A673 (cell line): ENCODE data around the gene SPECC1. TPM values are rescaled to one million over a fixed set of nuclear protein-coding genes. Genes with fewer than 3 reads are reported as not detected.

Experiments used
- BruUV-seq: library from RNA; stranded (reverse); fragments of 400-500 nt; replicated peaks from 2 replicates; lab custom pipeline; 2021; lab: Mats Ljungman, UMichigan
- CTCF ChIA-PET: fragments of 300-600 bp; sonication (Branson Sonifier 250); formaldehyde crosslinking; loops from one replicate; lab custom pipeline; 2022; ENCODE audit warnings: antibody characterized with exemption; lab: Charles Lee
- POLR2A ChIA-PET: fragments of 300-600 bp; sonication (Branson Sonifier 250); formaldehyde crosslinking; loops from one replicate; lab custom pipeline; 2022; ENCODE audit warnings: antibody characterized with exemption; ENCODE audit not compliant: low non-redundant PET; lab: Charles Lee
- DNase-seq: peaks from one replicate; pipeline ENCODE4 v3.0.0-alpha.2; 2015; ENCODE audit warnings: low spot score
- H3K27ac ChIP-seq: fragments of 200-600 bp; sonication (generic); 2 replicates; pipeline ENCODE4 v1.5.1; 2016; ENCODE audit warnings: mixed run types, low read depth, mild to moderate bottlenecking, mixed read lengths, antibody characterized with exemption, low read length; ENCODE audit not compliant: poor library complexity, severe bottlenecking
- H3K27me3 ChIP-seq: fragments of 200-600 bp; sonication (generic); replicated peaks from 2 replicates; pipeline ENCODE4 v1.6.1; 2017; ENCODE audit warnings: mixed run types, low read depth, mild to moderate bottlenecking, mixed read lengths, antibody characterized with exemption, low read length; ENCODE audit not compliant: insufficient read depth, poor library complexity
- H3K36me3 ChIP-seq: fragments of 200-600 bp; sonication (generic); 2 replicates; pipeline ENCODE4 v1.6.1; 2016; ENCODE audit warnings: mixed run types, mild to moderate bottlenecking, mixed read lengths, antibody characterized with exemption, low read length; ENCODE audit not compliant: insufficient read depth, poor library complexity, severe bottlenecking
- H3K4me1 ChIP-seq: fragments of 200-600 bp; sonication (generic); 2 replicates; pipeline ENCODE4 v1.6.1; 2017; ENCODE audit warnings: mixed run types, mild to moderate bottlenecking, mixed read lengths, antibody characterized with exemption, low read length; ENCODE audit not compliant: insufficient read depth, poor library complexity, severe bottlenecking
- H3K4me3 ChIP-seq: fragments of 200-600 bp; sonication (generic); 2 replicates; pipeline ENCODE4 v1.5.1; 2016; ENCODE audit warnings: low read depth, mixed run types, mild to moderate bottlenecking, mixed read lengths, low read length; ENCODE audit not compliant: poor library complexity, severe bottlenecking
- H3K9me3 ChIP-seq: fragments of 200-600 bp; sonication (generic); 2 replicates; pipeline ENCODE4 v1.6.1; 2016; ENCODE audit warnings: mixed run types, low read depth, mild to moderate bottlenecking, mixed read lengths, antibody characterized with exemption, low read length; ENCODE audit not compliant: poor library complexity, severe bottlenecking
- CTCF ChIP-seq: fragments of 300-800, 200-600 bp; sonication (generic); conservative IDR thresholded peaks from 2 replicates; pipeline ENCODE4 v1.5.1; 2017; ENCODE audit warnings: low read depth, mild to moderate bottlenecking, antibody characterized with exemption, low read length, moderate library complexity, mixed read lengths
- EZH2 ChIP-seq: fragments of 200-600 bp; sonication (generic); IDR thresholded peaks from 2 replicates; pipeline ENCODE4 v1.6.1; 2017; ENCODE audit warnings: borderline replicate concordance, low read depth, mild to moderate bottlenecking, mixed read lengths, antibody characterized with exemption, low read length; ENCODE audit not compliant: poor library complexity, severe bottlenecking
- intact Hi-C: fragments of 100-400 bp; cut with micrococcal nuclease; formaldehyde crosslinking; loops from one replicate; pipeline ENCODE4 v1.10.0; 2022; ENCODE audit not compliant: unreplicated experiment
- total RNA-seq: library from RNA; stranded (reverse); gene quantifications from 2 replicates; pipeline ENCODE4 v1.2.3, GENCODE V29; 2021

SPECC1 gene
- total RNA-seq, 1 experiment from 2014 or later: 5.8 TPM

GRCh38 chr17:20276421-20276820 is 267.3 kb downstream of the SPECC1 start:
- Histone ChIP-seq H3K4me1 (no peaks in the 10 kb centered on the region), H3K27ac (no peak overlapping the region), H3K27me3 (no peaks in the 10 kb centered on the region), H3K36me3 (no peaks in the 10 kb centered on the region), H3K9me3 (no peaks in the 10 kb centered on the region), H3K4me3 (no peak overlapping the region)
- DNase-seq: no peak
- TF ChIP-seq EZH2 (no peak), CTCF (no peak)
- ChIA-PET POLR2A (no interaction called here), CTCF (no interaction called here)
- no TSS peak for BruUV-seq
- intact Hi-C loops: no loop called here

- Histone ChIP-seq H3K36me3 (no peaks in the 10 kb centered on the region), H3K27me3 (no peaks in the 10 kb centered on the region), H3K9me3 (no peaks in the 10 kb centered on the region), H3K4me1 (peaks cover 10% of the 10 kb centered on the region), H3K4me3 (no peak overlapping the region), H3K27ac (no peak overlapping the region)
- TF ChIP-seq CTCF (no peak), EZH2 (no peak)
- no TSS peak for BruUV-seq
- DNase-seq: no peak
- ChIA-PET CTCF (no interaction called here), POLR2A (no interaction called here)
- intact Hi-C loops: no loop called here
These were observed 269.6 kb downstream of the SPECC1 start for GRCh38 chr17:20278805-20279204.

- CTCF ChIA-PET: no interaction called here
- POLR2A ChIA-PET: no interaction called here
- no peak for TF ChIP-seq EZH2
- TF ChIP-seq CTCF: no peak
- intact Hi-C loops: no loop called here
- no TSS peak for BruUV-seq
- H3K27ac ChIP-seq: no peak overlapping the region
- no peak overlapping the region for H3K4me3 ChIP-seq
- H3K27me3 ChIP-seq: no peaks in the 10 kb centered on the region
- peaks cover 18% of the 10 kb centered on the region for H3K4me1 ChIP-seq
- no peak for DNase-seq
- H3K36me3 ChIP-seq: no peaks in the 10 kb centered on the region
- H3K9me3 ChIP-seq: no peaks in the 10 kb centered on the region
These were observed 270.5 kb downstream of the SPECC1 start for GRCh38 chr17:20279631-20280030.
